Measurements from ENCODE around the gene LCE5A. TPM values are rescaled to one million over a fixed set of nuclear protein-coding genes. Genes with fewer than 3 reads are reported as not detected.

LCE5A gene
- polyA plus RNA-seq, 1 donor from 2014 or later = not detected

- Histone ChIP-seq H3K9me2 (ENCODE audit: insufficient read depth, low read length) (no peaks in the 10 kb centered on the region), H3K9ac (ENCODE audit: low read length) (no peak overlapping the region), H4K20me1 (ENCODE audit: insufficient read depth) (no peaks in the 10 kb centered on the region), H2AFZ (ENCODE audit: low read depth, low read length) (no peak overlapping the region), H3F3A (ENCODE audit: insufficient read depth, low read length, poor library complexity, severe bottlenecking) (no peaks in the 10 kb centered on the region), H3K4me3 (ENCODE audit: low read length) (no peak overlapping the region), H3K79me2 (replicated peaks; ENCODE audit: insufficient read depth, low read length) (no peaks in the 10 kb centered on the region), H3K27me3 (ENCODE audit: insufficient read depth, low read depth, low read length) (no peaks in the 10 kb centered on the region), H3K4me2 (ENCODE audit: low read length) (no peak overlapping the region), H3K27ac (ENCODE audit: low read length) (no peak overlapping the region), H3K36me3 (ENCODE audit: insufficient read depth, low read length) (no peaks in the 10 kb centered on the region), H3K9me3 (ENCODE audit: low read length) (peaks cover 6% of the 10 kb centered on the region)
- TF ChIP-seq EP300 (conservative IDR thresholded peaks at IDR 0.05; ENCODE audit: poor library complexity, severe bottlenecking) (no peak), REST (IDR thresholded peaks at IDR 0.05; ENCODE audit: borderline replicate concordance) (no peak), EZH2 (IDR thresholded peaks at IDR 0.05; ENCODE audit: borderline replicate concordance, insufficient read depth, low read length, poor library complexity, severe bottlenecking) (no peak), POLR2AphosphoS5 (IDR thresholded peaks at IDR 0.05) (no peak), TAF1 (IDR thresholded peaks at IDR 0.05; ENCODE audit: low read depth) (no peak)
These were observed 25.2 kb downstream of the LCE5A start for GRCh38 chr1:152535774-152536173.

- Histone ChIP-seq H3K9ac (ENCODE audit: low read length) (no peak overlapping the region), H3K4me3 (ENCODE audit: low read length) (no peak overlapping the region), H3K4me2 (ENCODE audit: low read length) (no peak overlapping the region), H3K9me3 (ENCODE audit: low read length) (peaks cover 6% of the 10 kb centered on the region), H4K20me1 (ENCODE audit: insufficient read depth) (no peaks in the 10 kb centered on the region), H3K27me3 (ENCODE audit: insufficient read depth, low read depth, low read length) (no peaks in the 10 kb centered on the region), H3K36me3 (ENCODE audit: insufficient read depth, low read length) (no peaks in the 10 kb centered on the region), H3K9me2 (ENCODE audit: insufficient read depth, low read length) (no peaks in the 10 kb centered on the region), H3F3A (ENCODE audit: insufficient read depth, low read length, poor library complexity, severe bottlenecking) (no peaks in the 10 kb centered on the region), H3K79me2 (replicated peaks; ENCODE audit: insufficient read depth, low read length) (no peaks in the 10 kb centered on the region), H3K27ac (ENCODE audit: low read length) (no peak overlapping the region), H2AFZ (ENCODE audit: low read depth, low read length) (no peak overlapping the region)
- no peak for TF ChIP-seq REST (IDR thresholded peaks at IDR 0.05; ENCODE audit: borderline replicate concordance)
These were observed 26.9 kb downstream of the LCE5A start for GRCh38 chr1:152537496-152537895.

GRCh38 chr1:152539901-152540300 lies 29.3 kb downstream of the LCE5A start:
- no peaks in the 10 kb centered on the region for H3F3A ChIP-seq (ENCODE audit: insufficient read depth, low read length, poor library complexity, severe bottlenecking)
- no peaks in the 10 kb centered on the region for H4K20me1 ChIP-seq (ENCODE audit: insufficient read depth)
- no peaks in the 10 kb centered on the region for H3K9me2 ChIP-seq (ENCODE audit: insufficient read depth, low read length)
- peaks cover 6% of the 10 kb centered on the region for H3K9me3 ChIP-seq (ENCODE audit: low read length)
- H3K4me3 ChIP-seq (ENCODE audit: low read length) = no peak overlapping the region
- no peak overlapping the region for H2AFZ ChIP-seq (ENCODE audit: low read depth, low read length)
- no peak overlapping the region for H3K9ac ChIP-seq (ENCODE audit: low read length)
- H3K79me2 ChIP-seq (replicated peaks; ENCODE audit: insufficient read depth, low read length) = no peaks in the 10 kb centered on the region
- H3K27me3 ChIP-seq (ENCODE audit: insufficient read depth, low read depth, low read length) = no peaks in the 10 kb centered on the region
- H3K36me3 ChIP-seq (ENCODE audit: insufficient read depth, low read length) = no peaks in the 10 kb centered on the region
- no peak overlapping the region for H3K27ac ChIP-seq (ENCODE audit: low read length)
- no peak for TF ChIP-seq EZH2 (IDR thresholded peaks at IDR 0.05; ENCODE audit: borderline replicate concordance, insufficient read depth, low read length, poor library complexity, severe bottlenecking)
- TF ChIP-seq SMC3 (conservative IDR thresholded peaks at IDR 0.05; ENCODE audit: poor library complexity) = no peak
- TF ChIP-seq CTCF (IDR thresholded peaks at IDR 0.05; ENCODE audit: poor library complexity, severe bottlenecking) = no peak
- no peak for TF ChIP-seq REST (IDR thresholded peaks at IDR 0.05; ENCODE audit: borderline replicate concordance)
- TF ChIP-seq RAD21 (conservative IDR thresholded peaks at IDR 0.05) = no peak
- no peak for TF ChIP-seq EP300 (conservative IDR thresholded peaks at IDR 0.05; ENCODE audit: poor library complexity, severe bottlenecking)
- TF ChIP-seq MXI1 (conservative IDR thresholded peaks at IDR 0.05; ENCODE audit: poor library complexity, severe bottlenecking) = no peak
- no peak for TF ChIP-seq TAF1 (IDR thresholded peaks at IDR 0.05; ENCODE audit: low read depth)
- no peak for TF ChIP-seq POLR2AphosphoS5 (IDR thresholded peaks at IDR 0.05)
- H3K4me2 ChIP-seq (ENCODE audit: low read length) = no peak overlapping the region
